HCEC 1CT (cell line): ENCODE results near the gene CSMD2.

Experiments used
- DNase-seq: peaks from one replicate; pipeline ENCODE4 v3.0.0-alpha.2; 2017

Gene CSMD2

GRCh38 chr1:33842348-33842747, 322.7 kb downstream of the CSMD2 start:
- no peak for DNase-seq

- DNase-seq: no peak
These were observed 323.5 kb downstream of the CSMD2 start for GRCh38 chr1:33841494-33841893.

- DNase-seq: no peak
These were observed 327.4 kb downstream of the CSMD2 start for GRCh38 chr1:33837635-33838034.

- DNase-seq: no peak
These were observed 328.1 kb downstream of the CSMD2 start for GRCh38 chr1:33836911-33837310.

GRCh38 chr1:33828654-33829053, 336.4 kb downstream of the CSMD2 start:
- DNase-seq: no peak

GRCh38 chr1:33828059-33828458, 337.0 kb downstream of the CSMD2 start:
- no peak for DNase-seq

- DNase-seq: no peak
These were observed 338.3 kb downstream of the CSMD2 start for GRCh38 chr1:33826711-33827110.

- DNase-seq: no peak
These were observed 338.7 kb downstream of the CSMD2 start for GRCh38 chr1:33826311-33826710.

GRCh38 chr1:33825506-33825905, 339.5 kb downstream of the CSMD2 start:
- DNase-seq: no peak

- DNase-seq: no peak
These were observed 340.1 kb downstream of the CSMD2 start for GRCh38 chr1:33824971-33825370.

GRCh38 chr1:33824321-33824720, 340.7 kb downstream of the CSMD2 start:
- no peak for DNase-seq

GRCh38 chr1:33823830-33824229, 341.2 kb downstream of the CSMD2 start:
- no peak for DNase-seq

- no peak for DNase-seq
These were observed 341.6 kb downstream of the CSMD2 start for GRCh38 chr1:33823401-33823800.

GRCh38 chr1:33822396-33822795, 342.6 kb downstream of the CSMD2 start:
- DNase-seq: no peak

- no peak for DNase-seq
These were observed 343.7 kb downstream of the CSMD2 start for GRCh38 chr1:33821291-33821690.

- no peak for DNase-seq
These were observed 344.2 kb downstream of the CSMD2 start for GRCh38 chr1:33820804-33821203.

GRCh38 chr1:33819913-33820311, 345.1 kb downstream of the CSMD2 start:
- no peak for DNase-seq

GRCh38 chr1:33819290-33819912, 345.6 kb downstream of the CSMD2 start:
- no peak for DNase-seq

- DNase-seq: no peak
These were observed 347.0 kb downstream of the CSMD2 start for GRCh38 chr1:33818071-33818470.

- DNase-seq: peak; percentile 45
These were observed 350.0 kb downstream of the CSMD2 start for GRCh38 chr1:33815061-33815460.

GRCh38 chr1:33814166-33814565, 350.9 kb downstream of the CSMD2 start:
- DNase-seq: no peak

GRCh38 chr1:33810571-33810970, 354.5 kb downstream of the CSMD2 start:
- DNase-seq: no peak

- no peak for DNase-seq
These were observed 359.0 kb downstream of the CSMD2 start for GRCh38 chr1:33805988-33806387.

- no peak for DNase-seq
These were observed 362.8 kb downstream of the CSMD2 start for GRCh38 chr1:33802268-33802667.

- no peak for DNase-seq
These were observed 367.2 kb downstream of the CSMD2 start for GRCh38 chr1:33797849-33798248.

- DNase-seq: no peak
These were observed 372.4 kb downstream of the CSMD2 start for GRCh38 chr1:33792651-33793050.
